GM12872 (cell line): ENCODE measurements around the gene PTPRD.

ENCODE experiments used
- TF ChIP-seq, protein P1 (sequence below): IDR thresholded peaks from 3 replicates; pipeline ENCODE4 v1.5.1; 2011; ENCODE audit warnings: low read depth, mild to moderate bottlenecking, low read length, moderate library complexity; ENCODE audit not compliant: insufficient read depth

Gene PTPRD

DNA sequence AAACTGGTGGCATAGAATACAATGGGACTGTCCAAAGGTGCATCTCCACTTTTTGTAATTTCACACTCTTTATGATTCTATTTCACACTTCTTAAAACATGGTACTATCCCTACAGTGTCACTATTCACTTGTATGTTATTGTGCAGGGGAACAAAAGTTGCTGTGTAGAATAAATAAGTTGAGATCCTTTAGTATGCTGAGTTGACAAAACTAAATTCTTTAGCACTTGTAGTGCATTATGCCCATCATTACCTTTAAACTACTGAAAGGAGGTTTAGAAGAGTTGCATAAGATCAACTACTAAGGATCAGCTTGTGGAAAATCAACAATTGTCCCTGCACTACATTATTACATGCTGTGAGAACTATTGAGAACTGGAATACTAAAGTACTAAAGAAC, 1380.9 kb downstream of the PTPRD start:
- TF ChIP-seq, protein P1, sequence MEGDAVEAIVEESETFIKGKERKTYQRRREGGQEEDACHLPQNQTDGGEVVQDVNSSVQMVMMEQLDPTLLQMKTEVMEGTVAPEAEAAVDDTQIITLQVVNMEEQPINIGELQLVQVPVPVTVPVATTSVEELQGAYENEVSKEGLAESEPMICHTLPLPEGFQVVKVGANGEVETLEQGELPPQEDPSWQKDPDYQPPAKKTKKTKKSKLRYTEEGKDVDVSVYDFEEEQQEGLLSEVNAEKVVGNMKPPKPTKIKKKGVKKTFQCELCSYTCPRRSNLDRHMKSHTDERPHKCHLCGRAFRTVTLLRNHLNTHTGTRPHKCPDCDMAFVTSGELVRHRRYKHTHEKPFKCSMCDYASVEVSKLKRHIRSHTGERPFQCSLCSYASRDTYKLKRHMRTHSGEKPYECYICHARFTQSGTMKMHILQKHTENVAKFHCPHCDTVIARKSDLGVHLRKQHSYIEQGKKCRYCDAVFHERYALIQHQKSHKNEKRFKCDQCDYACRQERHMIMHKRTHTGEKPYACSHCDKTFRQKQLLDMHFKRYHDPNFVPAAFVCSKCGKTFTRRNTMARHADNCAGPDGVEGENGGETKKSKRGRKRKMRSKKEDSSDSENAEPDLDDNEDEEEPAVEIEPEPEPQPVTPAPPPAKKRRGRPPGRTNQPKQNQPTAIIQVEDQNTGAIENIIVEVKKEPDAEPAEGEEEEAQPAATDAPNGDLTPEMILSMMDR, result no peak

DNA sequence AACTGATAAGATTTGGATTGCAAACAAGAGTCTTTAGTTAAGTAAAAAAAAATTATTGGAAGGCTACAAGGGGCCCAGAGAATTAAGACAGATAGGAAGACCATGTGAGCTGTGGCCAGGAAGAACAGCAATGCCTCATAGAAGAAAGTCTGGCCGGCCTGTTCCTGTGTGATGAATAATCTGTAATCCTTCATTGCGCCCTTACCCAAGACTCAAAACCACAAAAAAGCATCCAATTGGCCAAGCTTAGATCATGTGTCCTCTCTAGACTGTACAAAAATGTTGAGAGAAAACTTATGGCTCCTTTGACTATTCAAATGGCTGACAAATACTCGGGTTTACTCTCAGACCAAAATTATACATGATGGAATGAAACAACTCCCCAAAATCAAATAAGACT, 1383.5 kb downstream of the PTPRD start:
- TF ChIP-seq, protein P1, result no peak

DNA sequence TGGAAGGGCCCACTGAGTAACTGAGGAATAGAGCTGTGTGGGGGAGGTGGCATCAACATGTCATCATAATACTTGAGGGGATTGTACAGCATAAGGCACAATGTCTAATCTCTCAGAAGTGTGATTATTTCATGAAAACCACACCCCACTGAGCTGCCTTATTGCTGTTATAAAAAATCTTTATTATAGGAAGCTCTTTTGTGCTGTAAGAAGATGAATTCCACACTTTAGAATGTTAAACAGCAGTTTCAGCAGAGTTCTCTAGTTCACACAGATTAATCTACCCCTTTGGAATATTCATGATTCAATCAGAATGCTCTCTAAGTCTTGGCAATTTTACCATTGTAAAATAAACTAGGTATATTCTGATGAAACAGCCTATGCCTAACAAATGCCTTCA, 1389.6 kb downstream of the PTPRD start:
- TF ChIP-seq, protein P1, result no peak

DNA sequence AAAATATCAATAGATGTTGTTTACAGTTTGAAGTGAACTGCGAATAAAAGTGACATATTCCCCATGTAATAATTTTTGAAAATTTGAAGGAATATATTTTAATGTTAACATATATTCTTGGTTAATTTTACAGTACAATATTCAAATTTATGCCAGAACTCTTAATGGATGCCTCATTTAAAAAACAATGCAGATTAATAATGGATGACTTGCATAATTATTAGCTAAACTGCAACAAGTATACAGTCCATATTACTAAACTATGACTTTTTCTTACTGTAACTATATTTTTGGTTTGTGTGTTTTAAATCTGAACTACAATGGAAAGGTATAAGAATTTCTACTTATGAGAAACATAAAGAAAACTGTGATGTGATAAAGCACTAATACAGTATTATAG, 1390.1 kb downstream of the PTPRD start:
- TF ChIP-seq, protein P1, result no peak

DNA sequence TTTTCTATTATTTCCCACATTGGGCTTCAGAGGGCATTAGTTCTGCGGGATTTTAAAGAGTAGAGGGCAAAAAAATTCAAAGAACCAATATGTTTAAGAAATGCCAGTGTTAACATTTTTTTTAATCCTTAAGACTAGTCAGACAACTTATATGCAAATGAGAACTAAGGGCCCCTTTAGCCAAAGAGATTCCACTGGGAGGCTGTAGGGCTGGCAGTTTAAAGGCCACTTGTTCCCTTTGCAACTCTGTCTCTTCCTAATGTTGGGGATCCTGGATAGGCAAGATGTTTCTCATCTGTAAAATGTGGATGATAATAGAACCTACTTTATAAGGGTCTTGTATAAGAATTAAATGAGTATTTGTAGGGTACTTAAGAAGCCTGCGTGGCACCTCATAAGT, 1395.9 kb downstream of the PTPRD start:
- TF ChIP-seq, protein P1, result no peak

DNA sequence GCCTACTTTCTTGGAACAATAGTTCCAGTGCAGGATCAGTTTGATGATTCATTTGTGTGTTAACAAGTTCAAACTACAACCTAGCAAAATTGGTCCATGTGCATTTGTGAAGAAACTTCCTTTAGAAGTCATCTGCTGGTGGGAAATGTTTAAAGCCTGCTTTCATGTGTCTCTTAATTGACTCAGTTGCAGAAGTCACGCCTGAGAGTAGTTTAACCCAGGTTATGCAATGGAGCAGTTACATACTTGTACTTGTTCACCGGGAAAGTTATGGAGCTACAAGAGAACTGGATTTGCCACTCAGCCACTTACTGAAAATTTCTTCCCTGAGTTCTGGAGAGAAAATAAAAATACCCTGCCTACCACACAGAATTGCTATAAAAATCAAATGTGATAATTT, 1397.8 kb downstream of the PTPRD start:
- TF ChIP-seq, protein P1, result no peak

DNA sequence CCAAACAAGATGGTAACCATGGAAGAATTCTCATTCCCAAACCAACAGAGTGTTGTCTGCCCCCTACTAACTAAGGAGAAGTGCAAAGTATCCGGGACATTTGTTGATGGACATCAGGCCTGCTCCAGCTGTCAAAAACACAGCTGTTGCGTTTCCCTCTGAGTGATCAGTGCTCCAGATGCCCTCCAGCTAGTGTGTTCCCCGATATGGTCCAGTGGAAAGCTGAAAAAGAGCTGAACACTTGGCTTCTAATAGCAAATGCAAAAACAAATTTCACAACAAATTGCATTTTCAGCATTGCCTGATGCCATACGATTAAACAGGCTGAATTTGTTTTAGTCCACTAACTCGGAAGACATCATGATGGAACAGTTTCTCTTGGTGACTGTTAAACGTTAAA, 1398.7 kb downstream of the PTPRD start:
- TF ChIP-seq, protein P1, result no peak

DNA sequence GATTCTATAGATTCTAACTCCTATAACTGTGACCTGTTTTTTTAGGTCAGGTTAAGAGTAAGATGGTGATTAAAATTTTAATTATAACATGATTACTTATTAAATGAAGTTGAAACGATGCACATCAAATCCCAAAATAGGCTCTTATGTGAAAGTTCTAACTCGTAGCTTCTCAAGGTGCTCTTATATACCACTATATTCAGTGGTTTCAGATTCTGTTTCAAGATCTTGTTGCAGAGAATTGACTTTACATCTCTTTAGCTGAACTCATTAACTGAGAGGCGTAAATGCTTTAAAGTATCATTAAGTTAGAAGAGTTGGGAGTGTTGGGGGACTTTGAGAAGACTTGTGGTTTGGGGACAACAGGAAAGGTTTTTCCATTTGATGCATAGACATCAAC, 1399.8 kb downstream of the PTPRD start:
- TF ChIP-seq, protein P1, result no peak
